Measurements from ENCODE around the gene PURB. TPM values are rescaled to one million over a fixed set of nuclear protein-coding genes. Genes with fewer than 3 reads are reported as not detected.
"Not testable (repeated sequence)": the region's sequence is repeated elsewhere in the genome, so short reads cannot be mapped to it uniquely, and the experiment has no call there.

PURB gene
- total and polyA plus RNA-seq, 10 of the 15 experiments (the other 5 are each of a cell fraction or from before 2014, with no cell fraction given): 0.77 to 18.6 (median 8.9) TPM

- H3K9me3 ChIP-seq (replicated peaks; ENCODE audit: control insufficient read depth, insufficient read depth, low read length); H3K79me2 ChIP-seq (ENCODE audit: control insufficient read depth, insufficient read depth, low read length); POLR2A ChIA-PET; RAD21 ChIA-PET (ENCODE audit: unreplicated experiment); intact Hi-C loops (cut with micrococcal nuclease; ENCODE audit: unreplicated experiment); FAIRE-seq; H3K4me2 ChIP-seq (ENCODE audit: control insufficient read depth, insufficient read depth); in situ Hi-C loops (cut with MboI); H3K4me3 ChIP-seq; H3K27me3 ChIP-seq (replicated peaks in 1 of 2; ENCODE audit: control insufficient read depth in 2 of 2, insufficient read depth in 2 of 2, low read length in 1 of 2); SMC1A ChIA-PET (ENCODE audit: uncharacterized antibody, unreplicated experiment); H3K9ac ChIP-seq (ENCODE audit: control insufficient read depth, insufficient read depth, low read length); CTCF ChIA-PET; H4K20me1 ChIP-seq (ENCODE audit: control insufficient read depth, insufficient read depth); H2AFZ ChIP-seq (ENCODE audit: control insufficient read depth, low read depth, low read length); H3K27ac ChIP-seq (ENCODE audit: control insufficient read depth, insufficient read depth); H3K36me3 ChIP-seq (ENCODE audit: control insufficient read depth in 2 of 2, insufficient read depth in 2 of 2, low read length in 1 of 2); BruUV-seq (replicated peaks); DNase-seq (ENCODE audit: low read depth, low spot score); ATAC-seq; H3K4me1 ChIP-seq (ENCODE audit: control insufficient read depth, insufficient read depth, low read length): not testable (repeated sequence)
- 85% methylated on average over 24 of the region's 29 CpGs for WGBS (ENCODE audit: insufficient coverage, insufficient replicate concordance, low lambda C conversion rate, missing lambda C conversion rate)
These were observed 14.6 kb downstream of the PURB start for GRCh38 chr7:44870780-44871179.

- DNase-seq (ENCODE audit: low read depth, low spot score); H3K4me2 ChIP-seq (ENCODE audit: control insufficient read depth, insufficient read depth); FAIRE-seq; CTCF ChIA-PET; POLR2A ChIA-PET; H3K27ac ChIP-seq (ENCODE audit: control insufficient read depth, insufficient read depth); H3K27me3 ChIP-seq (replicated peaks in 1 of 2; ENCODE audit: control insufficient read depth in 2 of 2, insufficient read depth in 2 of 2, low read length in 1 of 2); H2AFZ ChIP-seq (ENCODE audit: control insufficient read depth, low read depth, low read length); BruUV-seq (replicated peaks); H3K79me2 ChIP-seq (ENCODE audit: control insufficient read depth, insufficient read depth, low read length); intact Hi-C loops (cut with micrococcal nuclease; ENCODE audit: unreplicated experiment); H3K4me1 ChIP-seq (ENCODE audit: control insufficient read depth, insufficient read depth, low read length); in situ Hi-C loops (cut with MboI); RAD21 ChIA-PET (ENCODE audit: unreplicated experiment); H3K9ac ChIP-seq (ENCODE audit: control insufficient read depth, insufficient read depth, low read length); ATAC-seq; H4K20me1 ChIP-seq (ENCODE audit: control insufficient read depth, insufficient read depth); H3K9me3 ChIP-seq (replicated peaks; ENCODE audit: control insufficient read depth, insufficient read depth, low read length); H3K4me3 ChIP-seq; H3K36me3 ChIP-seq (ENCODE audit: control insufficient read depth in 2 of 2, insufficient read depth in 2 of 2, low read length in 1 of 2): not testable (repeated sequence)
- SMC1A ChIA-PET (ENCODE audit: uncharacterized antibody, unreplicated experiment): interaction anchor here (1.4 kb wide), 1 partner anchor 12 kb away, joined by 3 read pairs; no protein-coding TSS in a partner anchor
- WGBS (ENCODE audit: insufficient coverage, insufficient replicate concordance, low lambda C conversion rate, missing lambda C conversion rate): 67% methylated on average over 3 of the region's 3 CpGs
These were observed 15.0 kb downstream of the PURB start for GRCh38 chr7:44870336-44870735.
